Stimulated activated CD8-positive, alpha-beta memory T cell treated with anti-CD3 and anti-CD28 coated beads, Interleukin-4, amount 100 ng/mL, for 4 hours (primary cell): ENCODE data around the gene SLC13A1.
"Not testable (repeated sequence)": the region's sequence is repeated elsewhere in the genome, so short reads cannot be mapped to it uniquely, and the experiment has no call there.

Experiments
- DNase-seq, 2 donors: peaks; one replicate each; pipeline ENCODE4 v3.0.0-alpha.2; 2020; ENCODE audit warnings: low read depth in 2 of 2, low spot score in 1 of 2

SLC13A1 gene, protein sequence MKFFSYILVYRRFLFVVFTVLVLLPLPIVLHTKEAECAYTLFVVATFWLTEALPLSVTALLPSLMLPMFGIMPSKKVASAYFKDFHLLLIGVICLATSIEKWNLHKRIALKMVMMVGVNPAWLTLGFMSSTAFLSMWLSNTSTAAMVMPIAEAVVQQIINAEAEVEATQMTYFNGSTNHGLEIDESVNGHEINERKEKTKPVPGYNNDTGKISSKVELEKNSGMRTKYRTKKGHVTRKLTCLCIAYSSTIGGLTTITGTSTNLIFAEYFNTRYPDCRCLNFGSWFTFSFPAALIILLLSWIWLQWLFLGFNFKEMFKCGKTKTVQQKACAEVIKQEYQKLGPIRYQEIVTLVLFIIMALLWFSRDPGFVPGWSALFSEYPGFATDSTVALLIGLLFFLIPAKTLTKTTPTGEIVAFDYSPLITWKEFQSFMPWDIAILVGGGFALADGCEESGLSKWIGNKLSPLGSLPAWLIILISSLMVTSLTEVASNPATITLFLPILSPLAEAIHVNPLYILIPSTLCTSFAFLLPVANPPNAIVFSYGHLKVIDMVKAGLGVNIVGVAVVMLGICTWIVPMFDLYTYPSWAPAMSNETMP

DNA sequence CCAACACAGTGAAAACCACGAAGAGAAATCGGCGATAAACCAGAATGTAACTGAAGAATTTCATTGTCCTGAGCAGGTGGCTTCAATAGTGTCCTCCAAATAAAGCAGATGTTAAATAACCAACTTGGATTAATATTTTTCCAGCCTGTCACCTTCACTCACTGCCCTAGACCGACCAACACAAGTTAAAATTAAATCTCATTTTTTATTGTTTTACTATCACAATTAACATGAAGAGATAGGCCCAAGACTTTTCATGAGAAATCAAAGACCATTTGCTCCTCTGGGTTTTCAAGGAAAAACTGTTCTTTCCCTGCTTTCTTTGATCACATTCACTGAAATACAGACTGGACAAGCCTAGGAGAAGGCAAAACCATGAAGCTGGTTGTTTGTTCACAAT, at the start of gene SLC13A1:
Gene SLC13A1 (minus strand): TSS at position 87 of the 400 bp plus-strand sequence. CDS start 23 bp downstream, at position 64.
- DNase-seq = no peak

DNA sequence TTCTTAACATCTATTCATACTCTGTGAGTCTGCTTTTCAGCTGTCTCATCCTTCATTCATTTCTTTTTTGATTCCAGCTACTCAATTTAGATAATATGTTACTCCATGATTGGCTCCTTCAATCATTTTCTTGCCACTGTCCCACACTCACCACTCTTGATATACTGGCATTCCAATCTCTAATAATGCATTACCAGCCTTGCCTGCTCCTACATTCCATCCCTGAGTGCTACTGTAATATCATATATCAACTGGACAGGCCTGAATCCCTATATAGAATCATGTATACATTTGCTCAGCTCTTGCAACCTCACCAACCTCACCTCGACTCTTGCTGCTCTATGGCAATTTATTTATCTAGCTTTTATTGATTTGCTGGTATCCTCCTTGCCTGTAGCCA, 45.0 kb upstream of the SLC13A1 start:
- no peak for DNase-seq

DNA sequence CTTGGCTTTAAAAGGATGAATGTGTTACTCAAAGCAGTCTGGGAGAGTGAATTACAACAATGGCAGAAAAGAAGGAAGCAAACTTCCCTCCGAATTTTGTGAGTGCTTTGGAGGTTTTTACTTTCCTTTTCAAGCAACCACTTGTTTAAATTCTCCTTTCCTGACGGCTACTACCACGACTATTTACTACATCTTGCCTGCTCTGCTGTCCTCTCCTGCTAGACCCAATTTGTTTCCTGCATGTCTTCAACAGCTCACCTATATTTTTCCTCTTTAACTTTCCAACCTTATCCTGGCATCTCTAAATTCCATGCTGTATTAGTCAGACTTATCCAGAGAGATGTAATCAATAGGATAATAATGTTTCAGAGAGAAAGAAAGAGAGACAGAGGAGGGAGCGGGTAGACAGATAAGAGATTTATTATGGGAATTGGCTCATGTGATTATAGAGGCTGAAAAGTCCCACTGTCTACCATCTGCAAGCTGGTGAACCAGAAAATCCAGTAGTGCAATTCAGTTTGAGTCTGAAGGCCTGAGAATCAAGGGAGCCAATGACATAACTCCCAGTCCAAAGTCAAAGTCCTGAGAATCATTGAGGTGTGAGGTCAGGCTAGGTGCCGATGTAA, 42.8 kb upstream of the SLC13A1 start:
- DNase-seq = no peak

DNA sequence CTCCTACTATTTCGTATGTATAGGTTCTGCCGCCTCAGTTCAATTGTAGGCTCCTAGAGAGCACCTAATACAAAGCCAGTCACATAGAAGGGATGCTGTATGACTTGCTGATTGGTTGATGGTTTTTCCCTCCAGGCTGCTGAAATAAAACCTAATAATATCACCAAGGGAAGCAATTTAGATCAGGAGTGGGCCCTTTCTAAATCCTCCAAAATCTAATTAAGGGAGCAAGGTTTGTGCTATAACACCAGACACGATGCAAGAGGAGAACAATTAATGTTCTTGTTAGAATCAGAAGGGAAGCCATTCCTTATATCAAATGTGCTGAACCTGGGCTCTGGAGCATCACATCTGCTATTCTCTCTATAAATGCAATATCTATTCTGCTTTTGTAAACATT, 42.0 kb upstream of the SLC13A1 start:
- no peak for DNase-seq

DNA sequence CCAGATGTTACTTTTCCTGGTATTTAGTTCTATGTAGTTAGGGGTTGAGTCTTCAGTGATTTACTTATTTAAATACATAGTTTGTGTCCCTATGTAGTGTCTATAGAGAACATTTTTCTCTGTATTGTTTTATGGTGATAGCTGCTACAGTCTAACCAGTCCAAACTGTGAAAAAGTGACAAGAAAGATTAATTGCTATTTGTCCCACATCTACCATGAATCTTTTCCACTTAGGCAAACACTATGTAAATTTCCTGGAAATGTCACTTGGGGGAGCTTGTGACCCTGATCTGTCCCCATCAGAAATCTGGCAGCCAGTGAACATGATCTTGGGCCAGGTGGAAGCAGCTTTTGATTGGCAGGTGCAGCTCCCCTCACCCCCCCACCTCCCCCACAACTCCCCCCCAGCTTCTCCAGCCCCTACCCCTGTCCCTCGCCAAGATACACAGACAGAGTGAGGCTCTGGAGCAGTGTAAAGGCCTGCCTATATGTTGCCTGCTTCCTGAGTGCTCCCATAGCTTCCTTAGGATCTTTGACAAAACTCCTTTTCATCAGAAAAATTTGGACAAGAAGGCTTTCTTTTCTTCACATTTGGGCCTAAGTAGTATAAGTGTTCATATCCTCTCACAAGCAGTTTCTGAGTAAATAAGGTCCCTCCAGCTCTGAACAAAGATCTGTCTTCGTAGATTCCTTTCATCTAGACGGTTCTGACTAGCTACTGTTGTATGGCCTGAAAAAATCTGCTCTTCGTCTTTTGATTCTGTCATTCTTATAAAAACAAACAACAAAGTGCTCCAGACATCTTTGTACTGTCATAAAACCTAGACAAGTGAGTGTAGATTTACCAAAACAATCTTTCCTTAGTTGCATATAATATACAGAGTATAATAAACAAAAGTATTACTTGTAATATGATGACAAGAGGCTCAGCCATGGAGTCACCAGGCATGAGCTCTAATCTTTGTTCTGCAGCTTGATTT, 31.5 kb upstream of the SLC13A1 start:
- DNase-seq = no peak

DNA sequence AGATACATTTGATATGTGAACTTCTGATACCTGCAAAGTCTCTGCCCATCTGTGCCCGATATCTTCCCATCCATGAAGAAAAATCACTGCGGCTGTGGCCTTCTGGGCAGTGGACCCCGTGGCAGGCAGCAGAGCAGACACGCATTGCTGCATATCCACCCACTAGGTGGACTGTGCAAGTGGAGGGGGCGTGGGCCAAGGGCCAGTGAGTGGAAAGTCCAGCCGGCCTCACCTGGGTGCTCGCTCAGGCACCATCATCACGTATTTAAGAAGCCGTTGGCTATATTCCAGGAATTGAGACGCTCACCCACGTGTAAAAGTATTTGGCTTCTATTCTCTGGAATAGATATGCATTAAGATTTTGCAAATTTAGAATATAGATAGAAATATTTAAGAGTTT, 30.8 kb upstream of the SLC13A1 start:
- no peak for DNase-seq

DNA sequence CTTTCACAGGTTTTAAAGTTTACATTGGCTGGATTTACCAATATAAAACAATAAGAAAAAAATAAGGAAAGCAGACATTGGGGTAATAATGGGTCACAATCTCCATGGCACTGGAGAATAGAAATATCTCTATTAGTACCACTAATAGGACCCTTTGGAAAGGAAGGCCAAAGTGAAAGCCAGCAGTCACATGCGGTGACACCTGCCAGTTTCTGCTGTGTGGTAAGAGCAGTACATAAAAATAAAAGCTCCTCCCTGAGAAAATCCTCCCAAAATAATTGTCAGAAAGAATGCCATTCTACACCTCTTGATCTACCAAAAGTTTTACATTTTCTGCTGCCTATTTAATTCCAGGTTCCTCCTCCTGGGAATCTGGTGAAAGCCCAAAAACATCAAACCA, 30.4 kb upstream of the SLC13A1 start:
- no peak for DNase-seq

DNA sequence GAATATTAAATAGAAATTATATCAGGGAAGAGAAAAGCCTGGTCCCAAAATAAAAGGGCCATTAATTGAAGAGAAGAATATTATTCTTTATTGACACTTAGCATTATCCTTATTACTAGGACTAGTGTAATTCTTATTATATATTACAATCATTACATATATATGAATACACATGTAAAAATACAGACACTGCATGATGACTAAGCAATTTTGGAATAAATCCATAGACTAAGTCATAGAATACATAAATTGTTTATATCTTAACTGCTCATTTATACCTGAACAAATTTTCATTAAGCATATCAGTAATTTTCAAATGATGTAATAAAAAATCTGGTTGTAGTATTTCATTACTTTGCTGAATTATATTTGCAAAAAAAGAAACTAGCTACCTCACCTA, 29.7 kb upstream of the SLC13A1 start:
- no peak for DNase-seq

DNA sequence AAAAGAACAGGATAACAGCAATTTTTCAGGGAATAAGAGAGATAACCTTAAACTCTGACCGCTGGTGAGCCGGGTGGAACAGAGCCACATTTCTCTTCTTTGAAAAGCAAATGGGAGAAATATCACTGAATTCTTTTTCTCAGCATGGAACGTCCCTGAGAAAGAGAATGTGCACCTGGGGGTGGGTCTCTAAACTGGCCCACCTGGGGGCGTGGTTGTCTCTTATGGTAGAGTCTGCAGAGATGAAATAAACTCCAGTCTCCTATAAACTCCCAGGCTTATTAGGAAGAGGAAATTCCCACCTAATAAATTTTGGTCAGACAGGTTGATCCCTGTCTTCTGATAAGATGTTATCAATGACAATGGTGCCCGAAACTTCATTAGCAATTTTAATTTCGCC, 27.9 kb upstream of the SLC13A1 start:
- DNase-seq = not testable (repeated sequence)

DNA sequence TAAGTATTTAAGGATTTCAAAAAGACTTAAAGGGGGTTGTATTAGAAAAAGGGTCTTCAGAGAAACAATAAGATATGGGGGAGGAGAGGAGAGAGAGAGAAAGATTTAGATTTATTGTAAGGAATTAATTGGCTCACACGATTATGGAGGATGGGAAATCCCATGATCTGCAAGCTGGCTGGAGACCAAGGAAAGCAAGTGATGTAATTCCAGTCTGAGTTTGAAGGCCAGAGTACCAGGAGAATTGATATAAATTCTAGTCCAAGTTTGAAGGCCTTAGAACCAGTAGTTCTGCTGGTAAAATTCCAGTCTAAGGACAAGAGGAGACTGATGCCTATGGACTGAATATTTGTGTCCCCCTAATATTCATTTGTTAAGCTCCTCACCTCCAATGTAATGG, 20.6 kb upstream of the SLC13A1 start:
- DNase-seq = no peak

DNA sequence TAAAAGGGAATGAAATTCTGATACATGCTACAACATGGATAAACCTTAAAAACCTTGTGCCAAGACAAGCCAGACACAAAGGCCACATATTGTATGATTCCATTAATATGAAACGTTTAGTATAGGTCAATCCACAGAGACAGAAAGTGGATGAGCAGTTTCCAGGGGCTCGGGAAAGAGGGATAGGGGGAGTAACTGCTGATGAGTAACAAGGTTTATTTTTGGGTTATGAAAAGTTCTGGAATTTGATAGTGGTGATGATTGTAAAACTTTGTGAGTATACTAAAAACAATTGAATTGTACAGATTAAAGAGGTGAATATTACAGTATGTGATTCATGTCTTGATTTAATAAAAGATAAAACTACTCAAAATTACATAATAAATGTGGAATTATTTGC, 19.1 kb upstream of the SLC13A1 start:
- no peak for DNase-seq

DNA sequence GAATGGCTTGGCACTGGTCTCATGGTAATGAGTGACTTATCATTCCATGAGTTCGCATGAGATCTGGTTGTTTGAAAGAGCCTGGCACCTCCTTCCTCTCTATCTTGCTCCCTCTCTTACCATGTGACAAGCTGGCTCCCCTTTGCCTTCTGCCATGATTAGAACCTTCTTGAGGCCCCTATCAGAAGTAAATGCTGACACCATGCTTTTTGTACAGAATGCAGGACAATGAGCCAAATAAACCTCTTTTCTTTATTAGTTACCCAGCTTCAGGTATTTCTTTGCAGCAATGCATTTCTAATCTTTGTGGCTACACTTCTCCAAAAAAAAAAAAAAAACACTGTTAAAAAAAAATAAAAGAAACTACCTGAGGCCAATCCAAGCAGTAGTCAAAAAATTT, 17.1 kb upstream of the SLC13A1 start:
- DNase-seq = no peak

DNA sequence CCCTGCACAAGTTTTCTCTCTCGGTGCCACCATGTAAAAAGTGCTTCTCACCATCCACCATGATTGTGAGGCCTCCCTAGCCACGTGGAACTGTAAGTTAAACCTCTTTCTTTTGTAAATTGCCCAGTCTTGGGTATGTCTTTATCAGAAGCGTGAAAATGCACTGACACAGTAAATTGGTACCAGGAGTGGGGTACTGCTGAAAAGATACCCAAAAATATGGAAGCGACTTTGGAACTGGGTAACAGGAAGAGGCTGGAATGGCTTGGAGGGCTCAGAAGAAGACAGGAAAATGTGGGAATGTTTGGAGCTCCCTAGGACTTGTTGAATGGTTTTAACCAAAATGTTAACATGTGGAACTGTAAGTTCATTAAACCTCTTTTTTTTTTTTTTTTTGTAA, 15.6 kb upstream of the SLC13A1 start:
- no peak for DNase-seq

DNA sequence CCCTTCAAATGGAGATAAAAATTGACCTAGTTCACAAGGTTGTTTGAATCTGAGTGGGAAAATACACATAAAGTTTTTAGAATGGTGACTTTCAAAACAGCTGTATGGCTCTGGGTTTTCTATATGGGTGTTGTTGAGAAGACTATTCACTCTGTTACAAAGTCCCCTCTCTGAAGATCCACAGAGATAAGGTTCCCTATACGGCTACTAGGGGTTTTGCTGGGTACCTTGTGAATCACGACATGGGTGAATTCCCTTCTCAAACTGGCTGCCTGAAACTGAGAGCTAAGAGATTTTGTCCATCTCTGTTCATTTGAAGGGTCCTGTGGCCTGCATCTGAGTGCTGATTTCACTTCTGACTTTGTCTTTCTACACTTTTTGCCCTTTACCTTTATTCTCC, 11.8 kb upstream of the SLC13A1 start:
- DNase-seq = no peak

DNA sequence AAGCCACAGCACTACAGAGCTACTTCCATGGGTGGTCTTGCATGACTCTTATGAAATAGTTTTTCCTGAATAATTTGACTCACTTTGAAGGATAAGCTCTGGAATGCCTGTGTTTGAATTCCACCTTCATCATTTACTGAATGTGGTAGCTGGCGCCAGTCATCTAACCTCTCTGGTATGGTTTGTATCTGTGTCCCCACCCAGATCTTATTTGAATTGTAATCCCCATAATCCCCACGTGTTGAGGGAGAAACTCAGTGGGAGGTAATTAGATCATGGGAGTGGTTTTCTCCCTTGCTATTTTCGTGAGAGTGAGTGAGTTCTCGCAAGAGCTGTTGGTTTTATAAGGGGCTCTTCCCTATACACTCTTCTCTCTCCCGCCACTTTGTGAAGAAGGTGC, 11.2 kb upstream of the SLC13A1 start:
- DNase-seq = no peak

DNA sequence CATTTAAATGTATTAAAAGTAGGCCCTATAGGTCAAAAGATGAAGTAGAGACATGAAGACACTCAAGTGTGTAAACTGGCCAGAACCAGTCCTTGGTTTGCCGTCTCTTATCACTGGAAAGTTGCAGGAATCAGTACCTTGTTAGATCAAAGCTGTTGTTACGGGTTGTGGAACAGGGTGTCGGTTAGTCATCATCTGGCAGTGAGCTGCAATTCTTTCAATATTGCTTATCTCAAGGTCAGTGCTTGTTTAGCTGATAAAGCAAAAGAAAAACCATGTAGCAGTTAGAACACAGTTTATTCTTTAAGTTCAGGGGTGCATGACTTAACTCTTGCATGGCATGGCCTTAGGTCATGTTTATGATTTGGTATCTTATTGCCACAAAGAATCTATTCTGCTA, 10.0 kb upstream of the SLC13A1 start:
- no peak for DNase-seq

DNA sequence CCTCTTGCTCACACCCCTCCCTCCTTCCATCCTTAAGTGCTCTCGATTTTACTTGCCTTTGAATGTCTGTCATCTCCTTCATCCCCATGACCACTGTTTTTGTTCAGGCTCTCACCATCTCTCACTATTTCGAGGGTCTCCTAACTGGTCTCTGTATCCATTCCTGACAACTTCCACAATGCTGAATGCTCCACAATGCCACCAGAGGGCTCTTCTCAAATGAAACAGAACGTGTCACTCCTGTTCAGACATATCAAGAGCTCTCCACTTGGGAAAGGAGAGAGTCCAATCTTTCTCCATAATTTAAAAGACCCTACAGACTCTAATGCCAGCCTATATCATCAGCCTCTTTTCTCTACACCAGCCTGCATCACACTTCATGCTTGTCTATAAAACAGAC, 9.0 kb upstream of the SLC13A1 start:
- DNase-seq = no peak

DNA sequence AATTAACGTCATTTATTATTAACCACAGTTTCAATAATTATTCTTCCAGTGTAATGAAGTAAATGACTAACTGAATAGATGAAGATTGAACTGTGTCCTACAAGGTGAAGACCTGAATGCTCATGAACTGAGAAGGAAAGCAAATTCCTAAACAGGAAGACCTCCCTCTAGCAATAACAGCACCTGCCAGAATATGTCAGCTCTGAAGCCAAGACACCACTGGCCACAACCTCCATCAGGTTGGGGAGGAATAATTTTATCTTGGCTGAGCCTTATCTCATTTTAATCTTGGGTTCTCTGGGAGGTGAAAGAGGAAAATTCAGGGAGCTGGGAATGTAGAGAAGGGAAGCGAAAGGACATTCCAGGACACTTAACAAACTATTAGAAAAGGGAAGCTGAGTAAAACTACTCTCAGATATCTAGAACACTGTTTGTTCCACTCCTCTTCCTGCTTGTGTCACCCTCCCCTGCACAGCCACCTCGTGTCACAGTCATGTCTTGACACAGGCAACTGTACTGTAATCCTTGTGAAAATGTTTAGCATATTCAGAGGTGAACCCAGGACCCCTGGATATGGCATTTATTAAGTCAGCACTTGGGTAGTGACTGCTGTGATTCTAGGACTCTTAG, 4.6 kb upstream of the SLC13A1 start:
- no peak for DNase-seq

DNA sequence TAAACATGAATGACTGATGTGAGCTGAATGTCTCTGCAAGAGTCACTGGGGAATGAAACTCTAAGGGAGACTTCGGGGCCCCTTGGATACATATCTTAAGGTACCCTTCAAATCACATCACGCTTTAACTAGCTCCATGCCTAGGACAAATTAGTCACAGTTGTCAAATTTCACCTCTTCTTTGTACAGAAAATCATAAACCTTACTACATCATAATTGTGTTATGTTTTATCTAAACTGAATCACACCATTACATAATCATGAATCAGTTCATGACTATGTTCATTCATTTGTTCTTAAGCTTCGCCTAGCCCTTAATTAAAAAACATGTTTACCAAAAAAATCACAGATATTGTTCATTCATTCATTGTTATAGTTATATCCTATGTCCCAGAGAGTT, 2.1 kb upstream of the SLC13A1 start:
- DNase-seq = no peak

DNA sequence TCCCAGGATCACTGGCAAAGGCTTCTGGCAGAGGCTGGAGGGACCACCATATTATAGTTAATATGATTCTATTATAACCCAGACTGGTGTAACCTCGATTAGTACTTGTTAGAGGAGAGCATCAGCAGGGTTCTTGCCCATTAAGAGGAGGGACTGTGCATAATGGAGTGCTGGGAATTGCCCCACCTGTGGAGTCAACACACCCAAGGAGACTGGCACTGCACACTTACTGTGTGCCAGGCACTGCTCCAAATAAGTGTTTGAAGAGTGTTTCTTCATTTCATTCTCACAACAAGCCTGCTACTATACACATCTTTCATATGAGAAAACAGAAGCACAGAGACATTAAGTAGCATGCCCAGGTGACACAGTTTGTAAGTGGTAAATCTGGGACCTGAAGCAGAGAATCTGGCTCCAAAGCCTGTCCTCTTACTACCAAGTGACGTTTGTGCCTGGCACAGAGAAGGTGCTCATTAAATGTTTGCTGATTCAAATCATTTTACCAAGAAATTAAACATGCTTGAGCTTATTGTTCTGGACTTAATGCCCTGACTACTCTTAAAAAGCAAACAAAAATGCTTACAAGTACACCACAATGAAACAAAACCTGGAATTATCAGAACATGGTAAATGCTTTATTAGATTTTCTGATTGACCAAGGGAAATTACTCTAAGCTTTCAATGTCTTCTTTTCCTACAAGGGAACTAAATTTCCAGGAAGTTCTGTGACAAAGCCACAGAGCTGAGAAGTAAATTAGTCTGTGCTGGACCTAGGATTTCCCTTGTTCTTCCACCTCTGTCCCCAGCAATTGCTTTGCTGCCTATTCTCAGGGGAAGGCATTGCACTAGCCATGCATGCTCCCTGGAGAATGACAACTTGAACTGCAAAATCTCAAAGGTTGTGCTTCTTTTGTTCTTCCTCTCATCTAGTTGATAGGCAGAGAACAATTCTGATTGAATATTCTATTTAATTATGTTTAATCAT, 809 bp downstream of the SLC13A1 start:
- DNase-seq = no peak
